GM13976 (cell line): Measurements from ENCODE around the gene PDE9A.

Experiments
- DNase-seq: peaks from one replicate; pipeline ENCODE4 v3.0.0; 2012; ENCODE audit warnings: low spot score
- CTCF ChIP-seq: IDR thresholded peaks from 2 replicates; pipeline ENCODE4 v1.5.1; 2012; ENCODE audit warnings: borderline replicate concordance, mild to moderate bottlenecking; ENCODE audit not compliant: insufficient read depth; ENCODE audit errors: extremely low read depth, missing control alignments, control extremely low read depth
- in situ Hi-C: fragments of 300-500 bp; cut with MboI; formaldehyde crosslinking; loops from one replicate; pipeline ENCODE4 v1.12.0; 2022; ENCODE audit warnings: low sequenced_read_pairs, mixed read lengths, inconsistent platforms; ENCODE audit not compliant: unreplicated experiment

Gene PDE9A

GRCh38 chr21:42786884-42787283 is 133.5 kb downstream of the PDE9A start:
- DNase-seq = peak; percentile 7
- in situ Hi-C loops = no loop called here
- TF ChIP-seq CTCF = no peak

- TF ChIP-seq CTCF = no peak
- in situ Hi-C loops = no loop called here
- no peak for DNase-seq
Observed at GRCh38 chr21:42787613-42788012, 134.2 kb downstream of the PDE9A start.

GRCh38 chr21:42790520-42791065 is 137.2 kb downstream of the PDE9A start:
- no peak for TF ChIP-seq CTCF
- in situ Hi-C loops = no loop called here
- peak; percentile 3 for DNase-seq

- TF ChIP-seq CTCF = no peak
- no peak for DNase-seq
- in situ Hi-C loops = no loop called here
Observed at GRCh38 chr21:42793774-42794173, 140.4 kb downstream of the PDE9A start.

GRCh38 chr21:42794551-42794950 is 141.1 kb downstream of the PDE9A start:
- no peak for TF ChIP-seq CTCF
- DNase-seq = peak; percentile 3
- in situ Hi-C loops = no loop called here

GRCh38 chr21:42796327-42797062 is 143.1 kb downstream of the PDE9A start:
- no peak for TF ChIP-seq CTCF
- no peak for DNase-seq
- in situ Hi-C loops = no loop called here
